Body of pancreas (tissue), 4 donors: Measurements from ENCODE around the gene PCBP3.

Experiments used
- CTCF ChIP-seq, 7 experiments: fragments of 450-650 bp in 4 of 7; fragments of 200-600 bp in 3 of 7; sonication (generic) in 3 of 7; IDR thresholded peaks; one replicate each; pipeline ENCODE4 v1.5.1; 2016 to 2019; ENCODE audit warnings: antibody characterized with exemption in 7 of 7
- POLR2A ChIP-seq, 3 donors: fragments of 450-650 bp; IDR thresholded peaks; one replicate each; pipeline ENCODE4 v1.6.1; 2016; ENCODE audit warnings: antibody characterized with exemption in 3 of 3, mild to moderate bottlenecking in 2 of 3

- TF ChIP-seq CTCF (IDR thresholded peaks at IDR 0.05) (no peak), POLR2A (IDR thresholded peaks at IDR 0.05) (no peak)
Measured at GRCh38 chr21:45868086-45868485, 224.6 kb downstream of the PCBP3 start.
